Measurements from ENCODE around the gene CCHCR1. TPM values are rescaled to one million over a fixed set of nuclear protein-coding genes. Genes with fewer than 3 reads are reported as not detected.

CCHCR1 gene
- total and polyA plus RNA-seq, 2 of the 8 experiments (the other 6 are each of a cell fraction or from before 2014, with no cell fraction given): 20.9 to 38.0 TPM

GRCh38 chr6:31145386-31145785, 12.2 kb downstream of the CCHCR1 start:
- Histone ChIP-seq H3K27me3 (replicated peaks in 1 of 4; ENCODE audit: control insufficient read depth in 3 of 4, extremely low read depth in 1 of 4, insufficient read depth in 3 of 4, low read length in 3 of 4) (no peaks in the 10 kb centered on the region), H3K4ac (replicated peaks; ENCODE audit: insufficient read length, low read depth, low read length) (no peak overlapping the region), H4K20me1 (replicated peaks in 1 of 2; ENCODE audit: control insufficient read depth in 1 of 2, insufficient read depth in 2 of 2, low read length in 2 of 2) (peaks cover 0 to 3% of the 10 kb centered on the region in 2 experiments), H3K79me1 (ENCODE audit: low read depth, low read length) (no peaks in the 10 kb centered on the region), H3K9me3 (ENCODE audit: insufficient read depth in 2 of 2, low read depth in 1 of 2, low read length in 1 of 2) (no peaks in the 10 kb centered on the region), H3K4me2 (ENCODE audit: insufficient read depth in 1 of 2, low read depth in 2 of 2, low read length in 2 of 2) (no peak overlapping the region), H2BK15ac (ENCODE audit: low read length) (no peak overlapping the region), H3K4me3 (ENCODE audit: extremely low read depth in 1 of 4, insufficient read depth in 2 of 4, low read depth in 3 of 4, low read length in 4 of 4) (no peak overlapping the region), H3K23ac (ENCODE audit: insufficient read length) (no peak overlapping the region), H3K4me1 (replicated peaks in 1 of 4; ENCODE audit: control insufficient read depth in 3 of 4, insufficient read depth in 4 of 4, low read length in 3 of 4) (peaks cover 0 to 9% (median 4%) of the 10 kb centered on the region in 4 experiments; a peak in 4 of 7 replicates), H3K79me2 (ENCODE audit: control insufficient read depth in 1 of 2, insufficient read depth in 2 of 2, low read length in 2 of 2) (no peaks in the 10 kb centered on the region), H3K9ac (replicated peaks in 1 of 4; ENCODE audit: extremely low read depth in 1 of 4, low read depth in 3 of 4, low read length in 3 of 4) (no peak overlapping the region), H2AFZ (ENCODE audit: low read length) (no peak overlapping the region), H2BK5ac (ENCODE audit: low read depth, low read length) (no peak overlapping the region), H4K8ac (ENCODE audit: extremely low read depth, insufficient read depth, low read length) (no peak overlapping the region), H3K14ac (ENCODE audit: insufficient read length) (no peak overlapping the region), H3K23me2 (ENCODE audit: low read depth, low read length) (no peaks in the 10 kb centered on the region; the same call in 1 of the 2 replicates), H3K27ac (ENCODE audit: low read depth, low read length) (no peak overlapping the region), H2BK20ac (ENCODE audit: low read length) (no peak overlapping the region), H4K91ac (replicated peaks; ENCODE audit: insufficient read length, low read length) (no peak overlapping the region), H3K18ac (ENCODE audit: extremely low read depth, low read length) (no peak overlapping the region), H2BK12ac (ENCODE audit: low read depth, low read length) (no peak overlapping the region), H2BK120ac (replicated peaks; ENCODE audit: low read depth, low read length) (no peak overlapping the region), H2AK5ac (ENCODE audit: low read depth, low read length) (no peak overlapping the region), H4K5ac (ENCODE audit: insufficient read length, low read depth, low read length) (no peak overlapping the region), H3K36me3 (ENCODE audit: control insufficient read depth in 2 of 4, insufficient read depth in 4 of 4, low read length in 3 of 4) (peaks cover 2 to 39% (median 9%) of the 10 kb centered on the region in 4 experiments; a peak in 7 of 8 replicates), H3K56ac (replicated peaks; ENCODE audit: insufficient read length, low read depth, low read length) (no peak overlapping the region)
- CTCF ChIA-PET (ENCODE audit: partially characterized antibody): interaction anchor here (0.6 to 16.4 kb wide), 9 partner anchors 8 to 52 kb away, joined by 3 to 170 read pairs (median 5); no protein-coding TSS in a partner anchor
- 94% methylated on average over 10 of the region's 10 CpGs; no CpG with 5 or more reads in 1 of the 2 experiments for WGBS, 2 experiments (ENCODE audit: extremely low coverage in 1 of 2, insufficient coverage in 1 of 2, insufficient read length in 1 of 2, insufficient replicate concordance in 2 of 2, low coverage in 1 of 2, low lambda C conversion rate in 2 of 2, missing lambda C conversion rate in 1 of 2)
- DNase-seq (ENCODE audit: low read depth in 1 of 2, low spot score in 2 of 2) (no peak), FAIRE-seq (no peak)
- POLR2A ChIA-PET (ENCODE audit: partially characterized antibody): interaction anchor here (0.6 to 68.5 kb wide), 4 partner anchors 2 to 445 kb away, joined by 3 to 2251 read pairs (median 1128); partner anchors contain the start of genes CCHCR1, CDSN, POU5F1 and PSORS1C1
- TF ChIP-seq CHD1 (IDR thresholded peaks at IDR 0.05; ENCODE audit: low read depth, low read length): no peak
